NCI-H1105 (cell line): Measurements from ENCODE around the gene SOCS7.
"Not testable (repeated sequence)": the region's sequence is repeated elsewhere in the genome, so short reads cannot be mapped to it uniquely, and the experiment has no call there.

ENCODE experiments used
- DNase-seq: peaks from one replicate; lab custom pipeline; 2025; lab: John Stamatoyannopoulos, UW

Gene SOCS7

DNA sequence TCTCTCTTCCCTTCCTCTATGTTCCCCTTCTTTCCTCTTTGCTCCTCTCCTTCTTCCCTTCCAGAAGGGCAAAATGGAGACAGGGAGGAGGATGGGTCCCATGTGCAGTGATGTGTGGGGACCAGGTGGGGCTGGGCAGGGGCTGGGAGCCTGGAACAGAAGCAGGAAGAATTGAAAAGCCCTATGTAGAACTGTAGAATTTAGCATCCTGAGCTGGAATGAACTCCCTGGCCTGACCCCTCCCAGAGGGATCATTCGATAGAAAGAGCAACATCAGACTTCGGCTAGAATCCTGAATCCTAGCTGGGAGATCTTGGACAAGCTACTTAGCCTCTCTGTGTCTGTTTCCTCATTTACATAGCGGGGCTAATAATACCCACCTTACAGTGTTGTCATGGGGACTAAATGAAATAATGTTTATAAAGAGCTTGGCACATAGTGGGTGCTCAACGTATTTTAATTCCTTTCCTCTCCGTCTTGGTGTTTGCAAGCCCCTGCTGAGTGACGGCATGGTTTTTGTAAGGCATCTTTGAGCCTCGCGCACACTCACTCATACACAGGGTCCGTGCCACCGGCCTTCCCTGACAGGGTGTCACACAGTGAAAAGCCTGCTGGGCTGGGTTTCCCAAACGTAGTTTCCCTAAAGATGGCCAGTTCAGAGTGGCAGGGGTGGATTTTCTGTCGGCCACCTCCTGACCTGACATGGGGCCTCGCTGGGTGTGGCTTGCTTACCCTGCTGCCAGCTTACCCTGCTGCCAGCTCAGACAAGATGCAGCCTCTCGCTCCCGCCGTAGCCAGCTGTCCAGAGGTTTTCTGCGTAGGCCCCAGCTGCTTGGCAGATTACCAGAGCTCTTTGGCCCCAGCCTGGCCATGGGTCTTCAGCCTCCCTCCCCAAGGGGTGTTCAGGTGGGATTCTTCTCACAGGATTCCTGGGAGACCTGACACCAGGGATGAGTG is 70.5 kb downstream of the SOCS7 start:
- no peak for DNase-seq

DNA sequence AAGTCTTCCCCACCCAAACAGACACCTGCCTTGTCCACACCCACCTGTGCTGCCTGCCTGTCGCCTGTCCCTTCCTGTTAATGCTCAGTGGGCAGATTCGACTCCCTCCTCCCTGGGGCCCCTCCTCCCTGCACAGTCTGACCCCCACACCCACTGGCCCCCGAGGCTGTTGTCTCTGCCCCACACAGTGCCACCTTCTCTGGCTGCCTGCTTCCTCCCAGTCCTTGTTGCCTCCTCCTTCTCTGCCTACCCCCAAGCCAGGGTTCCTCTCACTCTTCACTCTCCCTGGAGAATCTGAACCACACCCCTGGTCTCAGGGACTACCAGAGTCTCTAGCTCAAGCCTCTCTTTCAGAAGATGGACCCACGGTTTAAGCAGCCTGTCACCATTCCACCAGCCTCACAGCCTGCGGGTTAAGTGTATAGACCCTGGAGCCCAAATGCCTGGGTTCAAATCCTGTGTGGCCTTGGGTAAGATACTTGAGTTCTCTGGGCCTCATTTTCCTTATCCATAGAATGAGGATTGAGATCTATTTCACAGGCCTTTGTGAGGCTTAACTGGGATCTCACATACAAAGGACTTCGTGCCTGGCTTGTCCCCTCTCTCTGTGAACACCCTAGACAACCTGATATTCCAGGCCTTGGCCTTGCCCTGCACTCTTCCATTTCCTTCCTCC is 72.8 kb downstream of the SOCS7 start:
- DNase-seq: no peak

DNA sequence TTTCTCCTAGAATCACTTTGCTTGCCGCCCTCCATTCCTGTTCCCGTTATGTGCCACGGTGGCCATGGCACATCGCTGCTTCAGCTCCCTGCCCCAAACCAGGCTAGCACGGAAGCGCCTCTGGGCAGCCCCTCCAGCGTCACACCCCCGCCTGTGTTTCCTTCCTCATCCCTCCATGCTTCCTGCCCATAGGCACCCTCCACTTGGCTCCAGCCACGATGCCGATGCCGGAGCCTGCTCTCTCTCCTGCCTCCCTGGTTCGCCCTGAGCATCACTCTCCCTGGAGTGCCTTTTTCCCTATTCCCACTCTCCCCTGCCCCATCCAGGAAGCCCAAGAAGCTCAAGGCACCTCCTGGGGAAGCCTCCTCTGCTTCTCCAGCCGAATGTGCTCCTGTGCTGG is 73.4 kb downstream of the SOCS7 start:
- no peak for DNase-seq

DNA sequence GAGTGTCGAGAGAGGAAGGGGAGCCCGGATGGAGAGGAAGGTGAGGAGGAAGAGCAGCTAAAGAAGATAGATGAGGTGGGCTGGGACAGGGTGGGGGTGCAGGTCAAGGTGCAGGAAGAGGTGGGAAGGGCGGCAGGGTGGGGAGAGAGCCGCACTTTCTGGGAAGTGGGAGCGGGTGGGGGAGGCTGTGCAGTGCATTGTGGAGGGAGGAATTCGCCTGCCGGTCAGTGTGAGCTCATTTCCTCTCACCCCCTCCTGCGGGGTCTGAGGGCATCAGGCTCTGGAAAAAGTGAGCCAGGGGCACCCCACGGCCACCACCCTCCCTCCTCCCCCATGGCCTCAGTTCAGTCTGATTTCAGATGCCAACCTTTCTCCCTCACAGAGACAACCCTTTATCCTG is 74.1 kb downstream of the SOCS7 start:
- no peak for DNase-seq

DNA sequence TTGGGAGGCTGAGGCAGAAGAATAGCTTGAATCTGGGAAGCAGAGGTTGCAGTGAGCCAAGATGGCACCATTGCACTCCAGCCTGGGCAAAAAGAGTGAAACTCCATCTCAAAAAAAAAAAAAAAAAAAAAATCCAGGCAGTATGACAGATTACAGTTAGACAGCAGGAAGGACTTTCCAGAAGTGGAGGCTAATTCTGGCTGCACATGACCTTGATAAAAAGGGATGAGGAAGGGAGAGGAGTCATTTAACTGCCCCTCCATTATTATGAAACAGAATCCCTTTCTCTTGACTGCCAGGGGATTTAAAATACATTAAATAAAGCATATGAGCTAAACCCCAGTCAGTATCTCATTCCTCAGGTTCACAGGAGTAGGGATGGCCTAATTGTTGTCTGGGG is 74.8 kb downstream of the SOCS7 start:
- DNase-seq: no peak

DNA sequence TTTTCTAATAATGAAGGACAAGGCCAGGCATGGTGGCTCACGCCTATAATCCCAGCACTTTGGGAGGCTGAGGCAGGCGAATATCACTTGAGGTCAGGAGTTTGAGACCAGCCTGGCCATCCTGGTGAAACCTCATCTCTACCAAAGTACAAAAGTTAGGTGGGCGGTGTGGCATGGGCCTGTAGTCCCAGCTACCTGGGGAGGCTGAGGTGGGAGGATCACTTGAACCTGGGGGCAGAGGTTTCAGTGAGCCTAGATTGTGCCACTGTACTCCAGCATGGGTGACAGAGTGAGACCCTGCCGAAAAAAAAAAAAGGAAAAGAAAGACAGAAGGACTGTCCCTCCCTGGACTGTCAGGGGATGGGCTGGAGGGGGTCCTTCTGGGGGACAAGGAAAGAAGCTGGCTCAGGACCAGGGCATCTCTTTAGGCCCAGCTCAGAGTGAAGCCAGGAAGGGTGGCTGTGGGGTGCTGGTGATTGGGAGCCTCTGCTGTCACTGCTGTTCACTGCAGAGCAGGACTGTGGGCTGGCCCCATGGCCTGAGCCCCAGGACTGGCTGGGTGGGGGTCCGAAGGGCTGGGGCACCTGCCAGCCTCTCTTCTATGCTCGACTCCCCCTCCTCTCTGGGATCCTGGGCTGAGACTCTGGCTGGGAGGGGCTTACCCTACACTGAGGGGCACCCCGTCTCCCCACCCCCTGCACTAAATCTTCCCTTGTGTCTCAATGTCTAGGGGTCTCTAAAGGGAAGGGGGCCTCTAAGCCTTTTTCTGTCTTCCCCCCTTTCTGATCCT is 75.7 kb downstream of the SOCS7 start:
- no peak for DNase-seq

DNA sequence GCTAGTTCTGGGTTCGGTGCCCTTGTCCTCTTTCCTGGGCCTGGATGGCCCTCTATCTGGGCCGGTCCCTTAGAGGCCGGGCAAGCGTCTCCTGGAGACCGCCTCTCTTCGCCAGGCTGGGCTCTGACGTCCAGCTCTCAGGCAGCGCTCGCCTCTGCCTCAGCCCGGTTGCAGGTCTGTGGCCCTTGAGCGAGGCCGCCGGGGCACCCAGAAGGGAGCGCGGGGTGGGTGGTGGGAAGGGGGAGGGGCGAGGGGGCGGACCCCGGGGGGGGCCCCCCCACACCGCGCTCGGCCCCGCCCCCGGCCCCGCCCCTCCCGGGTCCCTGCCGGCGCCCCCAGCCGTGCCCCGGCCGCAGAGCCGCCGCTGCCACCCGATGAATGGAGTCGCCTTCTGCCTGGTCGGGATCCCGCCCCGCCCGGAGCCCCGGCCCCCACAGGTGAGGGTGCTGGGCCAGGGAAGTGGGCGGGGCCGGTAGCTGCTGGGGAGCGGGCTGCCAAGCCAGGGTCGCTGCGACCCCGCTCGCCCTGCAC is 76.5 kb downstream of the SOCS7 start, which contains the start of gene ARHGAP23:
ARHGAP23 (plus strand) TSS at position 353 of the 531 bp plus-strand sequence; CDS start at position 375, 22 bp downstream.
- no peak for DNase-seq

DNA sequence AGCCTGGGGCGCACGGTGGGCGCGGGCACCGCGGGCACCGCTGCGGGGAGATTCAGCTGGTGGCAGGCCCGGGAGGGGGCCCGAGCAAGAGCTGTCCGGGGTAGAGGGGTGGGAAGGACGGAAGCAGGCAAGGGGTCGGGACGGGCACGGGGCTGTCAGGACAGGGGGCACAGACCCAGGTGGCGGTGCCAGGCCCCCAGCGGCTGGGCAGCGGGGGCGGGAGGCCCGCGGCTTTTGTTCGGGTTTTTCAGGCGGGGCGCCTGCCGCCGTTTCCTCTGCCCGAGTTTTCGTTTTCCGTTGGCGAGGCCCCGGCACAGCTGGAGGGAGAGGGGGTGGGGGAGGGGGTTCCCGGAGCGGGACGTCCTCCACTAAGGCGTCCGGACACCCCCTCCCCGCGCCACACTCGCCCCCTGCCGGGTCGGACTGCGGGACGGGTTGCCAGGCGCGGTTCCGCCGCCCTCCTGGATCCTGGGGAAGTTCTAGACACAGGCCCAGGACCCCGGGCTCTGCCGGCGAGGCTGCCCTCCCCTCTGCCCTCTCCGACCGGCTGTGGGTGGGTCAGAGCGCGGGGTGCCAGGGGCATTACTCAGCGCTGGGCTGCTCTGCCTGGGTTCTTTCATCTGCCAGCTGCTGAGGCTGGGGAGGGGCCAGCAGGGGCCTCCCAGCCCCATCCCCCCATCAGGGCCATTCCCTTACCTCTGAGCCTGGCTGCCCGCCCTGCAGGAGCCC is 77.2 kb downstream of the SOCS7 start:
- no peak for DNase-seq

DNA sequence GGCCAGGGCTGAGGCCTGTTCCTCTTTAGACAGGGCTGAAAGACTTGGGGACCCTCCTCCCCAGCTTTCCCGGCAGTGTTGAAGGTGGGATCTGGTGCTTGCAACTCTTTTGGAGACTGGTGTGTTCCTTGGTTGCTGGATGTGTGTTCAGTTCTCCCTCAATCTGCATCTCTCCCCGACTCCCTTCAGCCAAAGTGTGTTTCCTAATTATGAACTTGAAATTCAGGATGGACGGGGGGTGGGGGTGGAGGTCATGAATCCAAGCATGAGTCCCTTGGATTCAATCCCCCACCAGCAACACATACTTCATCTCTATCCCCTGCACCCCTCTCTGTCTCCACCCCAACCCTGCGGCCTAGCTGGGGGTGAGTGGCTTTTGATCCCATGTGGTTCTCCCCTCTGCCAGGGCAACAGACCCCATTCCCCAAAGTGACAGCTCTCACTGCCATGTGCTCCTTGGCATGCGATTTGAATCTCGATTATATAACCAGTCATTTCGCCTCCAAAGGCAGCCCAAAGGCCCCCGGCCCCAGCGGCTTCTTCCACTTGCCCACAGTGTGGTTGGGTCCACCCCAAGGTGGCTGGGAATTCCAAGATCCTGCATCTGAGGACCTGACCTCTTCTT is 77.9 kb downstream of the SOCS7 start:
- DNase-seq: no peak

DNA sequence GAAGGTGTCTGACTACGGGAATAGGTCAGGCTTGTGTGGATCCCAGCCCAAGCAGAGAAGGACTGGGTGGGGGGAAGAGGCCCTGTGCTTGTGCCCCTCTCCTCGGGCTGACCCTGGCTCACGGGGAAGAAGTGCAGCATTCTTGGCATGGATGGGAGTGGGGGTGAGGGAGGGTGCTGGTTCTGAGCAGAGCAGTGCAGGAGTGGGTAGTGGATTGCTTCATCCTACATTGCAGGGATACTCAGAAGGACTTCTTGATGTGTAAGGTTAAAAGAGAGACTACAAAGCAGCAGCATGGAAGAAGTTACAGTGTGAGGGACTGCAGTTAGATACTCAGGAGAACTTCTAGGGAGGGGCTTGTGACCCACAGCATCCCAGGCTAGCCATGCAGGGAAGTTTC is 78.7 kb downstream of the SOCS7 start:
- DNase-seq: no peak

DNA sequence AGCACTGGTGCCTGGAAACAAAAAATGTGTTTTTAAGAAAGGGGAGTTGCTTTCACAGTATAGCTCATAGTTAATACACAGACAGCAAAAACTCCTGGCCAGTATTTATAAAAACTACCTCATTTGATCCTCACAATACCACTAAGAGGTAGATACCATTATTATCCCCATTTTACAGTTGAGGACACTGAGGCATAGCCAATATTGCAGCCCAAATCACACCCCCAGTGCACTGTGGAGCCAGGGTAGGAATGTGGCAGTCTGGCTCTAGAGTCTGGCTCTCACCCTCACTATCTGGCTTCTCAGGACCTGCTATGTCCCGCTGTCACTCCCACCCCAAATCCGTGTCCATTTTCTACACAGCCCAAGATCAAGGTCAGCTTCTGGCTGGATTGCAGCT is 79.2 kb downstream of the SOCS7 start:
- DNase-seq: no peak

DNA sequence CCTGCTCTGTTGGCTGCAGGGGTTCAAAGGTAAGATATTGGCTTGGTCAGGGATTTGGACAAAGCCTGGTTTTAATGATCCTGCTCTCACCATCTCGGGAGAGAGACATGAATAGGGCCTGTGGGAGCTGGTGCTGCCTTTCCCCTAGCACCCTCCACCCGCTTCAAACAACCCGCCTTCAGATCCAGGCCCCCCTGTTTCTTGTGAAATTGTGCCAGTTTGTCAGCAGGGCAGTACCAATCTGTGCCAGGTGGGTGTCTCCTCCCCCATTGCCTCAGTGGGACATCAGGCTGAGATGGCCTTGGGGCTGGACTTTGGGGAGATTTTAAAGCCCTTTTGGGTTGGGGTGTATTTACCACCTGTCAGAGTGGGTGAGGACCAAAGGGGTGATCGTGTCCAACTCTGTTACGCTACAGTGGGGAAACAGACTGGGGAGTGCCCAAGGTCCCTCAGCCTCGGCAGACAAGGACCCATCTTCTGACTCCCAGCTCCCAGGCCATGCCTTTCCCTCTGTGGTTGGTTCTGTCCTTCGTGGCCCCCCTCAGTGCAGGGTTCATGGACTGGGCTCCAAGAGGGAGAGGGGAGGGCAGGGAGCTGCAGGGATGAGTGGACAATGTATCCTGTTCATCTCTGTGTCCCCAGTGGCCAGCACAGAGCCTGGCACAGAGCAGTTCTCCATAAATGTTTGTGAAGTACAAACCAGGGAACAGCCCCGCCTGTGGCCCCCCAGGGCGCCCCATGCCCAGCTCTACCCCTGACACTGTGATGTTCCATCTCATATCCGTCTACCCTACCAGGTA is 79.9 kb downstream of the SOCS7 start:
- no peak for DNase-seq

DNA sequence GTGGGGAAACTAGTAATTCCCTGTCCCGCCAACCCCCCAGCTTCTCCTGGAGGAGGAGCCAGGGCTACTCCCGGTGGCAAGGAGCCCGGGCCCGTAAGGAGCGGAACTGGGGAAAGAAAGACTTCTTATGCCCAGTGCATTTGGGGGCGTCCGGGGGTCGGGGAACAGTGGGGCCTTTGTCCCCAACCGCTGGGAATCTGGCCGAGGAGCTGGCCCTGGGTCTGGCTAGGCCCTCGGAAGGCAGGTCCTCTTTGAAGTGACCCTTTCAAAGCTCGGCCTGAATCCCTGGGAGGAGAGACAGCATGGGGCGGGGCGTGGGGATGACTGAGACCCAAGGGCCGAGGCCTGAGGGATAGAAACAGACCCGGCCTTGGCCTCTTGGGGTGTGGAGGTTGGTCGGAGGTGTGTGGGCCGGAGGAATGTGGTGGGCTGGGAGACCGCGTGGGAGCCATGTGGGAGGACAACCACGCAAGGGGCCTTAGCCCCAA is 82.6 kb downstream of the SOCS7 start:
- no peak for DNase-seq

DNA sequence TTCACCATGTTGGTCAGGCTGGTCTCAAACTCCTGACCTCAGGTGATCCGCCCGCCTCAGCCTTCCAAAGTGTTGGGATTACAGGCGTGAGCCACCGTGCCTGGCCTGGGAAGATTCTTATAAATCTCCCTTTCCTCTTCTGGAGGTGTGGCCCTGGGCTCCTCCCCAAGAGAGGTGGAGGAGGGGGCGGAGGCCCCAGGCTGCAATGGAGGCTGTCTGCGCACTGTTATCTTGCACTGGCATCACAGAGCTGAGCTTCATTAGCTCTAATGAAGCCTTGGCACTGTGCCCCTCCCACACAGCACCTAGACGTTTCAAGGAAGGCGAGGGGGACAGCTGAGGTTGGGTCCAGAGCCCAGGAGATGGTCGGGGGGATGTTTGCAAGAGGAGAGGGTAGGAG is 84.2 kb downstream of the SOCS7 start:
- DNase-seq: no peak

DNA sequence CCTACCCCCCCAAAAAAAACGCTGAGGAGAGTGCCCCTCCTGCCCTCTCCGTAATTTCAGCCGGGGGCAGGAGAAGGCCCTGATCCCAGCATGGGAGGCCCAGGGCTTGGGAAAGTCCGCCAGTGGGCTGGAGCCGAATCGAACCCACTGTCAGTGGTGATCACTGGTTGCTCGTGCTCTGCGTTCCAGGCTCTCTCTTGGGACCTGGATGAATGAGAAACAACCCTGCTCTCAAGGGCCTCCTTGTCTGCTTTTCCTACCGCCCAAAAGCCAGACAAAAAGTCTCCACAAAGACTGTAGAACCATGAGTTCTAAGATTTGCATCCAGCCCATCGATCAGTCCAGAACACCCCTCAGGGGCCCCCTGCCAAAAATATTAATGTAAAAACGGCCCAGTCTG is 84.7 kb downstream of the SOCS7 start:
- no peak for DNase-seq

DNA sequence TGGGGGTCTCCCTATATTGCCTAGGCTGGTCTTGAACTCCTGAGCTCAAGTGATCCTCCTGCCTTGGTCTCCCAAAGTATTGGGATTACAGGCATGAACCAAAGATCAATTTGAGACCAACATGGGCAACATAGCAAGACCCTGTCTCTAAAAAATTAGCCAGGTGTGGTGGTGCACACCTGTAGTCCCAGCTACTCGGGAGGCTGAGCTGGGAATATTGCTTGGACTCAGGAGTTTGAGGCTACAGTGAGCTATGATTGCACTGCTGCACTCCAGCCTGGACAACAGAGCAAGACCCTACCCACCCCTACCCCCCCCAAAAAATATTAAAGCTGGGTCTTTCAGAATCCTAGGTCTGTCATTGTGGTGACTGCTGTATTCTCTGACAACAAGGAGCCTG is 85.7 kb downstream of the SOCS7 start:
- DNase-seq: not testable (repeated sequence)

DNA sequence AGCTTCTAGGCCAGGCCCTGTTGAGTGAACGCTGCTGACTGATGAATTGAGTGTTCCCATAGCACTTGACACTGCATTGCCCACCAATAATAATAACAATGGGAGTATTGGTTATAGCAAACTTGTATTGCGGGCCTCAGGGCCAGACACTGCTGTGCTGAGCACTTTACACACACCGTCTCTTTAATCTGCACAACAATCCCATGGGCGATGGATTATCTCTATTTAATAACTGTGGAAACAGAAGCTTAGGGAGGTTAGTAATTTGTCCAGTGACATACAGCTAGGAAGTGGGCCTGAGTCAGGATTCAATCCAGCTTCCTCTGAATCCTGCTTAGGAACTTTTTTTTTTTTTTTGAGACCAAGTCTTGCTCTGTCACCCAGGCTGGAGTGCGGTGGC is 87.8 kb downstream of the SOCS7 start:
- DNase-seq: no peak

DNA sequence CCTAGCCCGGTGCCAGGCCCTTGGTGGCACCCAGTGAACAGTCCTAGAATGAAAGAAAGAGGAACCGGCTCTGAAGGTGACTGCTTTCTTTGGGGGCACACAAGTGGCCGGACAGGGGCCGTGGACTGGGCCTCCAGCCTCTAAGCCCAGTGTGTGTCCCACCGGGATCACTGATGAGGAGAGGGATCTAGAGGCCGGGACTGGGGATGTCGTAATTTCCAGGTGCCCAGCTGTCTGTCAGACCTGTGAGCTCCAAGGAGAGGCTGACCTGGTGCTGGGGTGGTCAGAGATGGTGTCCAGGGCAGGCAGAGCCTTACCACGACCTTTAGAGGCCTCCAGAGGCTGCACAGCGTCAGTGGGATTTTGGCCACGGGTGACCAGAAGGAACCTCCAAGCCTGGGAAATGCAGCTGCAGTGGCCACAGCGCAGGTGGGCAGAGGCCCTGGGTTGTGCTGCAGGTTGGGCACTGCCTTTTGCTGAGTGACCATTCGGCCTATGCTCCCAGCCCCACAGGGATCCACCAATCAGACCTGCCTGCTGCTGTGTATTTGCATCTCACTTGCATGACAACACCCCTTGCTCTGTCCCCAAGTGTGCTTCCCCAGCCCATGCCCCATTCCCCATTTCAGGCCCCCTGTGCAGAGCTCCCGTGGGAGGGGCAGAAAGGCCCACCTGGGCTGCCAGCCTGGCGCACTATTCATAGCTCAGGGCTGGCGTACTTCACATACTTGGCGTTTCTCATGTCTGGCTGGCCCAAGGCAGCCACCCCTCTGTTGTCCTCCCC is 89.2 kb downstream of the SOCS7 start:
- no peak for DNase-seq

DNA sequence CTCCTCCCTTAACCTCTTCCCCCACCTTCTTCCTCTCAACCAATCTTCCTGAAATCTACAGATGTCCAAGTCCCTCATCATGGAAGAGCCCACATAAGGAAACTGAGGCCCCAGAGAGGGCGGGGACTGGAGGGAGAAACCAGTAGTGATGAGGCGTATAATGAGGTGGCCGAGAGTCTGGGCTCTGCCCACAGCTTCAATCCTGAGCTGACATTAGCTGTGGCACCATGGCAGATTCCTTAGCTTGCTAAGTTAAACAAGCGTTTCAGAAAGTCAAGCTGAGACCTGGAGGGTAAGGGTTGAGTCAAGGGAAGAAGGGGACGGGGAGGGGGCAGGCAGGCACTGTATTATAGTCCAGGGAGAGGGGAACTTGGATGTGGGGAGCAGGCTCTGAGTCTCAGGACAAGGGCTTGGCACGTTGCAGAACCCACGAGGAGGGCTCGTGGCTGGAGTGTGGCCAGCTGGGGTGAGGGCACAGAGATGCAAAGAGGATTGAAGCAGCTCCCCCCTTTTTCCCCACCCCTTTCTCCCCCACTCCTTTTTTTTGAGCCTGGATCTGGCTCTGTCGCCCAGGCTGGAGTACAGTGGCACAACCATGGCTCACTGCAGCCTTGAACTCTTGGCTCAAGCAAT is 89.9 kb downstream of the SOCS7 start:
- DNase-seq: no peak
